NCI-H2227 treated with DMSO at 0.1 percent for 48 hours (cell line): ENCODE measurements around the gene DLL4.

Source experiments
- DNase-seq: peaks from one replicate; lab custom pipeline; 2025; lab: John Stamatoyannopoulos, UW

Gene DLL4

GRCh38 chr15:40928821-40929659 is at the start of gene DLL4:
DLL4 (plus strand) TSS chr15:40929340; CDS start chr15:40929669, 329 bp downstream.
- DNase-seq = peak; percentile 76

GRCh38 chr15:40879609-40880008 is 49.5 kb upstream of the DLL4 start:
- no peak for DNase-seq

- no peak for DNase-seq
Observed at GRCh38 chr15:40881351-40881750, 47.8 kb upstream of the DLL4 start.

- DNase-seq = no peak
Observed at GRCh38 chr15:40886586-40886985, 42.6 kb upstream of the DLL4 start.

- DNase-seq = no peak
Observed at GRCh38 chr15:40889112-40889511, 40.0 kb upstream of the DLL4 start.

GRCh38 chr15:40891138-40891537 is 38.0 kb upstream of the DLL4 start:
- DNase-seq = no peak

- peak; percentile 42 for DNase-seq
Observed at GRCh38 chr15:40891810-40892446, 37.2 kb upstream of the DLL4 start.

- DNase-seq = no peak
Observed at GRCh38 chr15:40892447-40893012, 36.6 kb upstream of the DLL4 start.

GRCh38 chr15:40893019-40893670 is 36.0 kb upstream of the DLL4 start:
- no peak for DNase-seq

- DNase-seq = peak; percentile 92
Observed at GRCh38 chr15:40893733-40894680, 35.1 kb upstream of the DLL4 start, which contains the start of gene VPS18. VPS18 (plus strand) TSS chr15:40894450; CDS start chr15:40894769, 319 bp downstream.

GRCh38 chr15:40894681-40895448 is 34.3 kb upstream of the DLL4 start:
- peak; percentile 14 for DNase-seq

GRCh38 chr15:40899536-40900207 is 29.5 kb upstream of the DLL4 start:
- DNase-seq = no peak

GRCh38 chr15:40900256-40901052 is 28.7 kb upstream of the DLL4 start:
- no peak for DNase-seq

- no peak for DNase-seq
Observed at GRCh38 chr15:40901053-40901443, 28.1 kb upstream of the DLL4 start.

- no peak for DNase-seq
Observed at GRCh38 chr15:40902605-40903561, 26.3 kb upstream of the DLL4 start.

- no peak for DNase-seq
Observed at GRCh38 chr15:40904552-40905201, 24.5 kb upstream of the DLL4 start.
